Loucy (cell line): Measurements from ENCODE around the gene FTO.

ENCODE experiments used
- H2AFZ ChIP-seq: fragments of 200-600 bp; sonication (generic); 2 replicates; pipeline ENCODE4 v1.6.0; 2016; ENCODE audit warnings: antibody characterized with exemption, mild to moderate bottlenecking, low read length, moderate library complexity
- H3F3A ChIP-seq: fragments of 200-600 bp; 2 replicates; pipeline ENCODE4 v1.6.0; 2016; ENCODE audit warnings: antibody characterized with exemption, low read depth, mild to moderate bottlenecking
- H3K27me3 ChIP-seq: fragments of 200-600 bp; sonication (generic); 2 replicates; pipeline ENCODE4 v1.6.1; 2014; ENCODE audit warnings: low read length, mild to moderate bottlenecking; ENCODE audit not compliant: insufficient read depth, poor library complexity, severe bottlenecking
- H3K36me3 ChIP-seq: fragments of 200-600 bp; sonication (generic); 2 replicates; pipeline ENCODE4 v1.6.1; 2016; ENCODE audit warnings: low read length; ENCODE audit not compliant: insufficient read depth
- H3K4me1 ChIP-seq: fragments of 200-600 bp; sonication (generic); 2 replicates; pipeline ENCODE4 v1.5.1; 2014; ENCODE audit warnings: low read length, mild to moderate bottlenecking; ENCODE audit not compliant: insufficient read depth, poor library complexity, severe bottlenecking
- H3K4me2 ChIP-seq: fragments of 200-600 bp; sonication (generic); 2 replicates; pipeline ENCODE4 v1.6.0; 2014; ENCODE audit warnings: antibody characterized with exemption, low read length, low read depth, mild to moderate bottlenecking; ENCODE audit not compliant: poor library complexity, severe bottlenecking
- H3K4me3 ChIP-seq: fragments of 200-600 bp; sonication (generic); 2 replicates; pipeline ENCODE4 v1.5.1; 2014; ENCODE audit warnings: low read length, mild to moderate bottlenecking, mixed read lengths; ENCODE audit not compliant: poor library complexity, severe bottlenecking
- H3K79me2 ChIP-seq: fragments of 200-600 bp; sonication (generic); 2 replicates; pipeline ENCODE4 v1.6.1; 2014; ENCODE audit warnings: low read length; ENCODE audit not compliant: insufficient read depth
- H3K9ac ChIP-seq: fragments of 200-600 bp; sonication (generic); 2 replicates; pipeline ENCODE4 v1.6.0; 2014; ENCODE audit warnings: mild to moderate bottlenecking, low read depth, low read length, moderate library complexity; ENCODE audit not compliant: poor library complexity, severe bottlenecking
- H3K9me2 ChIP-seq: fragments of 200-600 bp; sonication (generic); replicated peaks from 2 replicates; pipeline ENCODE4 v1.6.1; 2016; ENCODE audit warnings: low read depth, low read length, mixed read lengths
- H3K9me3 ChIP-seq: fragments of 200-600 bp; sonication (generic); 2 replicates; pipeline ENCODE4 v1.6.1; 2014; ENCODE audit warnings: mild to moderate bottlenecking, antibody characterized with exemption, low read length, low read depth; ENCODE audit not compliant: insufficient read depth
- H4K20me1 ChIP-seq: fragments of 200-600 bp; sonication (generic); 2 replicates; pipeline ENCODE4 v1.6.0; 2014; ENCODE audit warnings: antibody characterized with exemption, low read length, mild to moderate bottlenecking; ENCODE audit not compliant: insufficient read depth, poor library complexity, severe bottlenecking
- EZH2phosphoT487 ChIP-seq: fragments of 200-600 bp; IDR thresholded peaks from 2 replicates; pipeline ENCODE4 v1.6.1; 2018; ENCODE audit warnings: antibody characterized with exemption, mild to moderate bottlenecking, moderate library complexity, borderline replicate concordance
- TF ChIP-seq, protein P1 (sequence below): fragments of 200-600 bp; sonication (generic); conservative IDR thresholded peaks from 2 replicates; pipeline ENCODE4 v1.5.1; 2014; ENCODE audit warnings: mild to moderate bottlenecking, antibody characterized with exemption, low read length

Gene FTO

DNA sequence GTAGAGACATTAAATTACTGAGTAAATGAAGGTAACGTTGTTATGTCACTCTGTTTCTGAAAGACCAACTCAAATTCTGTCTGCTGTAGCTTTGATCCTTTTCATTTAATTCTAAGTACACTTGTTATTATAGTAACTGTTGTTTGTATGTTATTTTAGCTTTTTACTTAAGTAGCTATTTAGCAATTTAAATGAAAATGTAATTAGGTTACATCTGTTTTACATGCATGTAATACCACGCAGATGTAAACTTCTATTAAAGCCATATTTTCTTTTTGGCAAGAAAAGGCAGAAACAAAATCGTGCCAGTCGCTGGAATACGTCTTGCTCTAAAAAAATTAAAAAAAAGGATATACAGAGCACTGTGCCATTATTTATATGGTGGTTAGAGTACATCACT lies 282.8 kb downstream of the FTO start:
- Histone ChIP-seq H3K27me3 (no peaks in the 10 kb centered on the region), H3K79me2 (no peaks in the 10 kb centered on the region), H3K9me3 (no peaks in the 10 kb centered on the region), H3K4me1 (peaks cover 9% of the 10 kb centered on the region), H3K9me2 (no peaks in the 10 kb centered on the region), H3K4me3 (no peak overlapping the region), H2AFZ (no peak overlapping the region), H4K20me1 (no peaks in the 10 kb centered on the region), H3K4me2 (no peak overlapping the region), H3F3A (no peaks in the 10 kb centered on the region), H3K36me3 (no peaks in the 10 kb centered on the region), H3K9ac (no peak overlapping the region)
- no peak for TF ChIP-seq EZH2phosphoT487
- TF ChIP-seq, protein P1, sequence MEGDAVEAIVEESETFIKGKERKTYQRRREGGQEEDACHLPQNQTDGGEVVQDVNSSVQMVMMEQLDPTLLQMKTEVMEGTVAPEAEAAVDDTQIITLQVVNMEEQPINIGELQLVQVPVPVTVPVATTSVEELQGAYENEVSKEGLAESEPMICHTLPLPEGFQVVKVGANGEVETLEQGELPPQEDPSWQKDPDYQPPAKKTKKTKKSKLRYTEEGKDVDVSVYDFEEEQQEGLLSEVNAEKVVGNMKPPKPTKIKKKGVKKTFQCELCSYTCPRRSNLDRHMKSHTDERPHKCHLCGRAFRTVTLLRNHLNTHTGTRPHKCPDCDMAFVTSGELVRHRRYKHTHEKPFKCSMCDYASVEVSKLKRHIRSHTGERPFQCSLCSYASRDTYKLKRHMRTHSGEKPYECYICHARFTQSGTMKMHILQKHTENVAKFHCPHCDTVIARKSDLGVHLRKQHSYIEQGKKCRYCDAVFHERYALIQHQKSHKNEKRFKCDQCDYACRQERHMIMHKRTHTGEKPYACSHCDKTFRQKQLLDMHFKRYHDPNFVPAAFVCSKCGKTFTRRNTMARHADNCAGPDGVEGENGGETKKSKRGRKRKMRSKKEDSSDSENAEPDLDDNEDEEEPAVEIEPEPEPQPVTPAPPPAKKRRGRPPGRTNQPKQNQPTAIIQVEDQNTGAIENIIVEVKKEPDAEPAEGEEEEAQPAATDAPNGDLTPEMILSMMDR: no peak

DNA sequence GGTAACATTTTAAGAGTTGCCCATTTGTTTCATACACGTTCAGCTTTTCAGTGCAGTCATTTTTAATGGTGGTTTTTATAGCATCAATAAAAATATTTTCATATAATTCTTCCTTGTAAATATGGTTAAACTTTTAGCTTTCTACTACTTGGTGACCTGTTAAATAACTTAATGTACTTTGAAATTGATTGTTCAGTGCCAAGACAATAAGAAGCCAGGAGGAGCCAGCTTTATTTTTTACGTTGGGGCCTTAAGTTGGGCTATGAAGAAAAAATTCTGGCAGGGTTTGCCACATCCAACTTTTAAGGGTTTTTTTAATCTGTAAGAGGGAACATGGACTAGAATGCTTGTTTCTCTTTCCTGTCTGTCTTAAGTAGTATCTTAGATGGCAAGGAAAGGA lies 284.2 kb downstream of the FTO start:
- H3K4me3 ChIP-seq: no peak overlapping the region
- no peaks in the 10 kb centered on the region for H3K9me2 ChIP-seq
- H3K4me2 ChIP-seq: no peak overlapping the region
- no peaks in the 10 kb centered on the region for H3K79me2 ChIP-seq
- H3K4me1 ChIP-seq: peaks cover 22% of the 10 kb centered on the region
- no peak overlapping the region for H2AFZ ChIP-seq
- H3K9me3 ChIP-seq: no peaks in the 10 kb centered on the region
- no peaks in the 10 kb centered on the region for H3K36me3 ChIP-seq
- no peaks in the 10 kb centered on the region for H3F3A ChIP-seq
- no peaks in the 10 kb centered on the region for H3K27me3 ChIP-seq
- TF ChIP-seq, protein P1: no peak
- TF ChIP-seq EZH2phosphoT487: no peak
- no peak overlapping the region for H3K9ac ChIP-seq
- no peaks in the 10 kb centered on the region for H4K20me1 ChIP-seq

DNA sequence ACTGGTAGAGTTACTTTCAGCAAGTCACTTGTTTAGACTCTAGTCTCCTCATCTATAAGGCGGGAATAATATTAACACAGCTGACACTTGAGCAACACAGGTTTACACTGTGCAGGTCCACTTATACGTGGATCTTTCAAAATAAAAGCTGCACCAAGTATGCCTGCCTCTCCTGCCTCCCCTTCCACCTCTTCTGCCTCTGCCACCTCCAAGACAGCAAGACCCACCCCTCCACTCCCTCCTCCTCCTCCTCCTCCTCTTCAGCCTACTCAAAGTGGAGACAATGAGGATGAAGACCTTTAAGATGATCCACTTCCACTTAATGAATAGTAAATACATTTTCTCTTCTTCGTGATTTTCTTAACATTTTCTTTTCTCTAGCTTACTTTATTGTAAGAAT lies 285.6 kb downstream of the FTO start:
- TF ChIP-seq EZH2phosphoT487: no peak
- TF ChIP-seq, protein P1: no peak
- Histone ChIP-seq H3K9me2 (no peaks in the 10 kb centered on the region), H3K4me1 (peaks cover 24% of the 10 kb centered on the region), H3K27me3 (no peaks in the 10 kb centered on the region), H3K36me3 (no peaks in the 10 kb centered on the region), H3K9me3 (no peaks in the 10 kb centered on the region), H3K9ac (no peak overlapping the region), H3K4me3 (no peak overlapping the region), H2AFZ (no peak overlapping the region), H3K79me2 (no peaks in the 10 kb centered on the region), H3F3A (no peaks in the 10 kb centered on the region), H4K20me1 (no peaks in the 10 kb centered on the region), H3K4me2 (no peak overlapping the region)
